Nephron progenitor cell (in vitro differentiated cells): ENCODE measurements around the gene PIPOX.
"Not testable (repeated sequence)": the region's sequence is repeated elsewhere in the genome, so short reads cannot be mapped to it uniquely, and the experiment has no call there.

Experiments
- DNase-seq: peaks from one replicate; pipeline ENCODE4 v3.0.0; 2021
- H3K27ac Mint-ChIP-seq: 2 replicates; pipeline ENCODE4 v1.8.0; 2021; ENCODE audit warnings: mild to moderate bottlenecking, moderate library complexity, mixed read lengths
- H3K27me3 Mint-ChIP-seq: 2 replicates; pipeline ENCODE4 v1.8.0; 2021; ENCODE audit warnings: mild to moderate bottlenecking, low read depth, mixed read lengths; ENCODE audit not compliant: poor library complexity
- H3K36me3 Mint-ChIP-seq: 2 replicates; pipeline ENCODE4 v1.8.0; 2021; ENCODE audit warnings: low read depth, mixed read lengths
- H3K4me1 Mint-ChIP-seq: 2 replicates; pipeline ENCODE4 v1.8.0; 2021; ENCODE audit warnings: mixed read lengths
- H3K4me3 Mint-ChIP-seq: 2 replicates; pipeline ENCODE4 v1.8.0; 2021; ENCODE audit warnings: mild to moderate bottlenecking, moderate library complexity, mixed read lengths
- H3K9me3 Mint-ChIP-seq: 2 replicates; pipeline ENCODE4 v1.8.0; 2021; ENCODE audit warnings: mild to moderate bottlenecking, moderate library complexity, mixed read lengths
- CTCF ChIP-seq: fragments of 200-600 bp; sonication (generic); IDR thresholded peaks from 2 replicates; pipeline ENCODE4 v1.5.0; 2021; ENCODE audit warnings: antibody characterized with exemption

PIPOX gene

DNA sequence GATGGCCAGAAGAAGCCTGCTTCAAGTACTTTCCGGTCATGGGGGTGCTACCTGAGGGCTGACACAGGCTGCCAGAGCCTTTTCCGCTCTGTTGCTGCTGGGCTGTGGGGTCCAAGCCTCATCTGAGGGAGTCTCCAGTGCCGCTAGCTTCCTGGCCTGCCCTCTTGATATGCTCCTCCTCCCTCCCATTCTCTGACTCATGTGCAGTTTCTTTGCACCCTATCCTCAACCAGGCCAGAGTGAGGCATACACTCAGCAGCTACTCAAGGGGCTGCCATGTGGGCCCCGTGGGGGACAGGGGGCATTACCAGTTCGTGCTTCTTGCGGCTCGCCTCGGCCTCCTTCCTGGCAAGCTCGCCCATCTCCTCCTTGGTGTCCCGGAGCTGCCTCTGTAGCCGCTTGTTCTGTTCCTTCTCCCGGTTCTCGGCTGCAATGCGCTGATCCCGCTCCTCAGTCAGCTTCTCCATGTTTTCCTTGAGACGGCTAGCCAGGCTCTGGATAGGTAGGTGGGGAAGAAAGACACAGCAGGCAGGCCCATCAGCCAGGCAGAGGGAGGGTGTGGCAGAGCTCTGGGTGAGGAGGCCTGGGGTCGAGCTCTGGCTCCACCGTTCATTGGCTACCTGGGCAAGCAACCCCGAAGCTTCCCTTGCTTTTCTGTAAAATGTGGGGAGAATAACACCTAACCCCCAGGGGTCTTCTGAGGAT, 43.8 kb downstream of the PIPOX start:
- H3K27me3 Mint-ChIP-seq: peaks cover 3% of the 10 kb centered on the region
- H3K4me1 Mint-ChIP-seq: peaks cover 81% of the 10 kb centered on the region
- TF ChIP-seq CTCF: no peak
- DNase-seq: no peak
- no peak overlapping the region for H3K4me3 Mint-ChIP-seq
- H3K36me3 Mint-ChIP-seq: peaks cover 35% of the 10 kb centered on the region
- H3K27ac Mint-ChIP-seq: no peak overlapping the region
- H3K9me3 Mint-ChIP-seq: no peaks in the 10 kb centered on the region

DNA sequence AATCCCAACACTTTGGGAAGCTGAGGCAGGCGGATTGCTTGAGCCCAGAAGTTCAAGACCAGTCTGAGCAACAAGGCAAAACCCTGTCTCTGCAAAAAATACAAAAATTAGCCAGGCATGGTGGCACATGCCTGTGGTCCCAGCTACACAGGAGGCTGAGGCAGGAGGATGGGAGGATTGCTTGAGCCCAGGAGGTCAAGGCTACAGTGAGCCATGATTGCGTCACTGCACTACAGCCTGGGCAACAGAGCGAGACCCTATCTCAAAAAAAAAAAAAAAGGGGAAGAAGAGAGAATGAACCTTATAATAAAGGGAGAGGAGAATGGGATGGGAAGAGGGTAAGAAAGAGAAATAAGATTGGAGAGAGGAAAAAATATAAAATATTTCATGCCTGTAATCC, 45.8 kb downstream of the PIPOX start:
- not testable (repeated sequence) for H3K27me3 Mint-ChIP-seq, H3K4me3 Mint-ChIP-seq, DNase-seq, H3K27ac Mint-ChIP-seq, H3K9me3 Mint-ChIP-seq
- Mint-ChIP-seq H3K36me3 (peaks cover 39% of the 10 kb centered on the region), H3K4me1 (peaks cover 73% of the 10 kb centered on the region)

DNA sequence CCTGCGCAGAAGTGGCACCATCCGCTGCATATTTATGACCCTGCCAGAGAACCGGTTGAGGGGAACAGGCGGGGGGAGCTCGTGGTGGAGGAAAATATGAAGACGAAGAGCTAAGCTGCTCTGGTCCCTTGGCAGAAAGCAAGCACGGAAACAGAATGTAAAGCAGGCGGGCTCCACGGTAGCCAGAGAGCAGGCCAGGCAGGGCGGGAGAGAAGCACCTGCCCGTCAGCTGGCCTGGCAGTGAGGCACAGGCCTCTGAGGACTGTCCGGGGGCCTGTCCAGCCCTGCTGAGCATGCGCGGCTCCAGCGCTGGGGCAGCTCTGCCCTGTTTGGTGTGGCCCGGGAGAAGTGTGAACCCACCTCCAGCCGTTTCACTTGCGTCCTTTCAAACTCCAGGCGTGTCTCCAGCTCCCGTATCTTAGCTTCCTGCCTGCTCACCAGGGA, 46.7 kb downstream of the PIPOX start:
- Mint-ChIP-seq H3K9me3 (no peaks in the 10 kb centered on the region), H3K4me3 (no peak overlapping the region), H3K27ac (peak overlapping the region; percentile 84), H3K27me3 (peaks cover 3% of the 10 kb centered on the region), H3K4me1 (peaks cover 65% of the 10 kb centered on the region), H3K36me3 (peaks cover 39% of the 10 kb centered on the region)
- DNase-seq: no peak
- no peak for TF ChIP-seq CTCF

DNA sequence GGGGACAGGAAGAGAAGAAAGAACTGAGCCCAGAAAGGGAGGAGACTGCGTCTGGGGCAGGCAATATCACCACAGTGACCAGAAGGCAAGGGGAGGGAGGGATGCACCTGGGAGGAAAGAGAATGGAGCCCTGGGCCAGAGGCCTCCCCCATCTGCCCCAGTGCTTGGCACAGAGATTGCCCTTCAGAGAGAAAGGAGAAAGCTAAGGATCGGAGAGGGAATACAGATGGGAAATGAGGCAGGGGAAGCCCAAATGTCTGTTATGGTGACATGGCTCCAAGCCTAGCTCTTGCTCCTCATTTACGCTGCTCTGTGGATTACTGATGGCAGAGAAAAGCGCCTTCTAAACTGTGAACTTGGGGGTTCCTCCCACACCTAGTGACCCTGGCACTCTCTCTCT, 47.2 kb downstream of the PIPOX start:
- Mint-ChIP-seq H3K27me3 (peaks cover 3% of the 10 kb centered on the region), H3K36me3 (peaks cover 39% of the 10 kb centered on the region), H3K4me3 (no peak overlapping the region), H3K27ac (no peak overlapping the region), H3K4me1 (peaks cover 60% of the 10 kb centered on the region), H3K9me3 (no peaks in the 10 kb centered on the region)
- no peak for DNase-seq
- no peak for TF ChIP-seq CTCF

DNA sequence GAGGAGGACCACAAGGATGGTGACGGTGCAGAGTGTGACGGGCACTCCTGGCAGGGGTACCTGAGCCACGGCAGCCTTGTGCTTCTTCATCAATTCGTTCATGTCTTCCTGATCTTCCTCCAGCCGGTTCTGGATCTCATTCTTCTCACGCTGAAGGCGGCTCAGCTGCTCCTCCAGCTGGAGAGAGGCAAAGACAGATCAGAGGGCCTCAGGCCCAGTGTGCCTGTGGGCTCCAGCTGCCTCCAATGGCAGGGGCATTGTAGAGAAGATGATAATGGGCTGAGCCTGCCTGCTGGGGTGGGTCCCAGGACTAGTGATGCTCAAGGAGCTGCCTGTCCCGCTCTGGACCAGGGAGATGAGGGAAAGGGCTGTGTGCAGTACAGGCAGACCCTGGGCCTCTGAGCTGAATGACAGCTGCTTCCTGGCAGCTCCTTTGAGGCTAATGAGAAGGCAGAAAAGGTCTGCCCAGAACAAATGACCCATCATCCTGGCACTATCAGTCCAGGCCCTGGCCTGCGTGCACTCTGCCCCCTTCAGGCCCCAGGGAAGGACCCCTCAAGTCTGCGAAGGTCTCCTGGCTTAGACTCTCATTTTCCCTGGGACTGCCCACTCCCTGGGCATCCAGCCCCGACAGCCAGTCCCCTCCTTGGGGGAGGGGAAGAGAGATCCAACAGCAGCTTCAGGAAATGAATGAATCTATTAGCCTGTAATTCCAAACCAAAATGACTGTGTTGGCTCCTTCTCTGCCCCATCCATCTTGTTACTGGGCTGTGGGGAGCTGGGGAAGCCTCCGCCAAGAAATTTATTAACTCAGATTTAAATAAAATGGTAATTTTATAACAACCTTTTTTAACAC, 48.0 kb downstream of the PIPOX start:
- Mint-ChIP-seq H3K4me1 (peaks cover 51% of the 10 kb centered on the region), H3K36me3 (peaks cover 39% of the 10 kb centered on the region), H3K27ac (no peak overlapping the region), H3K4me3 (no peak overlapping the region), H3K9me3 (no peaks in the 10 kb centered on the region), H3K27me3 (peaks cover 2% of the 10 kb centered on the region)
- DNase-seq: no peak
- TF ChIP-seq CTCF: no peak

- no peak for TF ChIP-seq CTCF
- no peak for DNase-seq
- H3K36me3 Mint-ChIP-seq: peaks cover 32% of the 10 kb centered on the region
- peaks cover 43% of the 10 kb centered on the region for H3K4me1 Mint-ChIP-seq
- no peak overlapping the region for H3K27ac Mint-ChIP-seq
- no peaks in the 10 kb centered on the region for H3K27me3 Mint-ChIP-seq
- H3K4me3 Mint-ChIP-seq: no peak overlapping the region
- no peaks in the 10 kb centered on the region for H3K9me3 Mint-ChIP-seq
Observed at GRCh38 chr17:29091606-29092289, 48.8 kb downstream of the PIPOX start.
